Middle frontal gyrus (tissue), 1 donor: ENCODE data around the gene TACC3.

Source experiments
- DNase-seq: peaks from one replicate; pipeline ENCODE4 v3.0.0-alpha.2; 2015; ENCODE audit warnings: low spot score; ENCODE audit errors: extremely low spot score

Gene TACC3

GRCh38 chr4:1772853-1773538 lies 51.7 kb downstream of the TACC3 start:
- DNase-seq, result no peak

- no peak for DNase-seq
Measured at GRCh38 chr4:1773754-1774153, 52.4 kb downstream of the TACC3 start.

- no peak for DNase-seq
Measured at GRCh38 chr4:1775731-1776500, 54.6 kb downstream of the TACC3 start.

GRCh38 chr4:1776521-1777161 lies 55.3 kb downstream of the TACC3 start:
- no peak for DNase-seq

- DNase-seq, result no peak
Measured at GRCh38 chr4:1777822-1778641, 56.7 kb downstream of the TACC3 start.

GRCh38 chr4:1778642-1779392 lies 57.5 kb downstream of the TACC3 start:
- no peak for DNase-seq

- DNase-seq, result no peak
Measured at GRCh38 chr4:1779588-1780382, 58.5 kb downstream of the TACC3 start.

- no peak for DNase-seq
Measured at GRCh38 chr4:1780435-1780834, 59.1 kb downstream of the TACC3 start.

GRCh38 chr4:1783015-1783414 lies 61.7 kb downstream of the TACC3 start:
- DNase-seq, result no peak

GRCh38 chr4:1783970-1784369 lies 62.6 kb downstream of the TACC3 start:
- DNase-seq, result no peak

GRCh38 chr4:1784395-1784788 lies 63.1 kb downstream of the TACC3 start:
- DNase-seq, result no peak

GRCh38 chr4:1784789-1785591 lies 63.7 kb downstream of the TACC3 start:
- no peak for DNase-seq

GRCh38 chr4:1785592-1785991 lies 64.3 kb downstream of the TACC3 start:
- DNase-seq, result no peak

- DNase-seq, result no peak
Measured at GRCh38 chr4:1786544-1787362, 65.4 kb downstream of the TACC3 start.

GRCh38 chr4:1787411-1788077 lies 66.2 kb downstream of the TACC3 start:
- DNase-seq, result no peak

GRCh38 chr4:1788254-1788973 lies 67.1 kb downstream of the TACC3 start:
- no peak for DNase-seq

GRCh38 chr4:1789552-1789951 lies 68.2 kb downstream of the TACC3 start:
- DNase-seq, result no peak
